ENCODE results near the gene KRTAP4-7.
"Not testable (repeated sequence)": the region's sequence is repeated elsewhere in the genome, so short reads cannot be mapped to it uniquely, and the experiment has no call there.

The KRTAP4-7 gene

GRCh38 chr17:41084100-41084856 lies at the start of gene KRTAP4-7:
Gene KRTAP4-7, plus strand, starts transcription at chr17:41084150. Its CDS starts 57 bp downstream, at chr17:41084207.
- H3K36me3 ChIP-seq (replicated peaks; ENCODE audit: insufficient read depth, low read length); H3K4me2 ChIP-seq (ENCODE audit: low read depth, low read length); H2AFZ ChIP-seq (ENCODE audit: low read length); DNase-seq; H3K4me1 ChIP-seq (ENCODE audit: low read length); H3K9me2 ChIP-seq (replicated peaks; ENCODE audit: insufficient read depth, low read length); H3K27ac ChIP-seq (ENCODE audit: low read length); H3F3A ChIP-seq (ENCODE audit: insufficient read depth, low read length); H3K9me3 ChIP-seq (replicated peaks; ENCODE audit: insufficient read depth, low read length); H3K9ac ChIP-seq (ENCODE audit: low read length); H4K20me1 ChIP-seq (ENCODE audit: insufficient read depth, low read length); H3K79me2 ChIP-seq (ENCODE audit: low read length); H3K4me3 ChIP-seq (ENCODE audit: low read length); H3K27me3 ChIP-seq (replicated peaks; ENCODE audit: insufficient read depth, low read length): not testable (repeated sequence)

DNA sequence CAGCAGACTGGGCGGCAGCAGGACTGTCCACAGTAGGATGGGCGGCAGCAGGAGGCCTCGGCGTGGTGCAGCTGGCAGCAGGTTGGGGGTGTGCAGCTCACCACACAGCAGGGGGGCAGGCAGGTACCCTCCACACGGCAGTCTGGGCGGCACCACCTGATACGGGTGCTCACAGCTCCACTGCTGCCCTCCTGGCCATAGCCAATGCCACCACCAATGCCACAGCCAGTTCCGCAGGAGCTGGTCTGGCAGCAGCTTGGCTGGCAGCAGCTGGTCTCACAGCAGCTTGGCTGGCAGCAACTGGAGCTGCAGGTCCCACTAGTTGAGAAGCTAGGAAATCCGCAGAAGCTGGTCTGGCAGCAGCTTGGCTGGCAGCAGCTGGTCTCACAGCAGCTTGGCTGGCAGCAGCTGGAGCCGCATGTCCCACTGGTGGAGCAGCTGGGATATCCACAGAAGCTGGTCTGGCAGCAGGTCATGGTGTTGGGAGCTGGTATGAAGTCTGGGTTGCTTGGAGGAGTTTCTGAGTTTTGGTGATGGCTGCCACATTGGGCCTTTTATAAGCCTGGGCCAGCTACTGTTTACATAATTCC lies 49.5 kb upstream of the KRTAP4-7 start, which contains the start of gene KRTAP1-3:
KRTAP1-3 (minus strand) TSS at position 529 of the 590 bp plus-strand sequence; CDS start at position 476, 53 bp downstream.
- H3K4me2 ChIP-seq (ENCODE audit: low read depth, low read length); H4K20me1 ChIP-seq (ENCODE audit: insufficient read depth, low read length); H2AFZ ChIP-seq (ENCODE audit: low read length); H3F3A ChIP-seq (ENCODE audit: insufficient read depth, low read length); H3K79me2 ChIP-seq (ENCODE audit: low read length); H3K36me3 ChIP-seq (replicated peaks; ENCODE audit: insufficient read depth, low read length); H3K4me3 ChIP-seq (ENCODE audit: low read length); DNase-seq; H3K27me3 ChIP-seq (replicated peaks; ENCODE audit: insufficient read depth, low read length); H3K4me1 ChIP-seq (ENCODE audit: low read length); H3K9ac ChIP-seq (ENCODE audit: low read length); H3K9me3 ChIP-seq (replicated peaks; ENCODE audit: insufficient read depth, low read length); H3K9me2 ChIP-seq (replicated peaks; ENCODE audit: insufficient read depth, low read length); H3K27ac ChIP-seq (ENCODE audit: low read length): not testable (repeated sequence)

DNA sequence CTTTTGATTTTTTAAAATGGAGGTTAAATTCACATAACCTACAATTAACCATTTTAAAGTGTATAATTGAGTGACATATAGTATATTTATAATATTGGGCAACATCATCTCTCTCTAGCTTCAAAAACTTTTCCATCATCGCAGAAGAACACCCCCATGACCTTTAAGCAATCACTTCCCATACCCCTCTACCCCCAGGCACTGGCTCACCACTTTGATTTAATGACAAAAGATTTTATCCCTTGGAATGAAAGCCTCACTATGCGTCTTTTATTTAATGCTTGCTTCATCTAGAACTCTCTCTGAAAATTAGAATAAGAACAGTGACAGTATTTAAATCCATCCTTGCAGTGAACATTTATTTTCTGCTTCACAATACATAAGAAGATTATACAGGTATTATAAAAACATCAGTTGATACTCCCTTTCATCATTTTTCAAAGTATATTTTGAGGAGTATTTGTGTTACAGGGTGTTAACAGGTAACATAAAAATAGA lies 46.0 kb upstream of the KRTAP4-7 start:
- H3K27ac ChIP-seq (ENCODE audit: low read length): no peak overlapping the region

GRCh38 chr17:41040783-41041571 lies 43.0 kb upstream of the KRTAP4-7 start, which contains the start of gene KRTAP1-1:
Gene KRTAP1-1, minus strand, starts transcription at chr17:41041450. Its CDS starts 53 bp downstream, at chr17:41041397.
- H2AFZ ChIP-seq (ENCODE audit: low read length); DNase-seq; H3F3A ChIP-seq (ENCODE audit: insufficient read depth, low read length); H3K9ac ChIP-seq (ENCODE audit: low read length); H3K27me3 ChIP-seq (replicated peaks; ENCODE audit: insufficient read depth, low read length); H3K79me2 ChIP-seq (ENCODE audit: low read length); H3K36me3 ChIP-seq (replicated peaks; ENCODE audit: insufficient read depth, low read length); H3K4me2 ChIP-seq (ENCODE audit: low read depth, low read length); H3K9me2 ChIP-seq (replicated peaks; ENCODE audit: insufficient read depth, low read length); H3K27ac ChIP-seq (ENCODE audit: low read length); H3K4me3 ChIP-seq (ENCODE audit: low read length); H3K4me1 ChIP-seq (ENCODE audit: low read length); H4K20me1 ChIP-seq (ENCODE audit: insufficient read depth, low read length); H3K9me3 ChIP-seq (replicated peaks; ENCODE audit: insufficient read depth, low read length): not testable (repeated sequence)

More for the DNA sequence above, 46.0 kb upstream of the KRTAP4-7 start:
- Histone ChIP-seq H4K20me1 (ENCODE audit: insufficient read depth, low read length) (no peaks in the 10 kb centered on the region), H2AFZ (ENCODE audit: low read length) (no peak overlapping the region), H3K27me3 (replicated peaks; ENCODE audit: insufficient read depth, low read length) (no peaks in the 10 kb centered on the region), H3F3A (ENCODE audit: insufficient read depth, low read length) (no peaks in the 10 kb centered on the region), H3K79me2 (ENCODE audit: low read length) (no peaks in the 10 kb centered on the region), H3K4me2 (ENCODE audit: low read depth, low read length) (no peak overlapping the region), H3K9ac (ENCODE audit: low read length) (no peak overlapping the region), H3K4me3 (ENCODE audit: low read length) (no peak overlapping the region), H3K36me3 (replicated peaks; ENCODE audit: insufficient read depth, low read length) (no peaks in the 10 kb centered on the region), H3K9me2 (replicated peaks; ENCODE audit: insufficient read depth, low read length) (no peaks in the 10 kb centered on the region), H3K4me1 (ENCODE audit: low read length) (no peaks in the 10 kb centered on the region), H3K9me3 (replicated peaks; ENCODE audit: insufficient read depth, low read length) (no peaks in the 10 kb centered on the region)
- TF ChIP-seq, protein P1, sequence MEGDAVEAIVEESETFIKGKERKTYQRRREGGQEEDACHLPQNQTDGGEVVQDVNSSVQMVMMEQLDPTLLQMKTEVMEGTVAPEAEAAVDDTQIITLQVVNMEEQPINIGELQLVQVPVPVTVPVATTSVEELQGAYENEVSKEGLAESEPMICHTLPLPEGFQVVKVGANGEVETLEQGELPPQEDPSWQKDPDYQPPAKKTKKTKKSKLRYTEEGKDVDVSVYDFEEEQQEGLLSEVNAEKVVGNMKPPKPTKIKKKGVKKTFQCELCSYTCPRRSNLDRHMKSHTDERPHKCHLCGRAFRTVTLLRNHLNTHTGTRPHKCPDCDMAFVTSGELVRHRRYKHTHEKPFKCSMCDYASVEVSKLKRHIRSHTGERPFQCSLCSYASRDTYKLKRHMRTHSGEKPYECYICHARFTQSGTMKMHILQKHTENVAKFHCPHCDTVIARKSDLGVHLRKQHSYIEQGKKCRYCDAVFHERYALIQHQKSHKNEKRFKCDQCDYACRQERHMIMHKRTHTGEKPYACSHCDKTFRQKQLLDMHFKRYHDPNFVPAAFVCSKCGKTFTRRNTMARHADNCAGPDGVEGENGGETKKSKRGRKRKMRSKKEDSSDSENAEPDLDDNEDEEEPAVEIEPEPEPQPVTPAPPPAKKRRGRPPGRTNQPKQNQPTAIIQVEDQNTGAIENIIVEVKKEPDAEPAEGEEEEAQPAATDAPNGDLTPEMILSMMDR (IDR thresholded peaks at IDR 0.05; ENCODE audit: low read length): no peak
- no peak for TF ChIP-seq EZH2 (optimal IDR thresholded peaks at IDR 0.05; ENCODE audit: low read depth, low read length)
- TF ChIP-seq EZH2phosphoT487 (IDR thresholded peaks at IDR 0.05; ENCODE audit: low read length): no peak
- no peak for DNase-seq
